Bronchial epithelial cell (primary cell): ENCODE measurements around the gene GOLGA6L2. TPM values are rescaled to one million over a fixed set of nuclear protein-coding genes. Genes with fewer than 3 reads are reported as not detected.

Source experiments
- DNase-seq: peaks from one replicate; pipeline ENCODE4 v3.0.0-alpha.2; 2010; ENCODE audit warnings: low read depth
- FAIRE-seq: peaks from 2 replicates; lab custom pipeline; 2011; peaks lifted over from hg19 to GRCh38; lab: Jason Lieb, UNC
- H3K27me3 ChIP-seq: 2 replicates; pipeline ENCODE4 v1.5.1; 2011; ENCODE audit warnings: low read length; ENCODE audit not compliant: control insufficient read depth, insufficient read depth
- H3K36me3 ChIP-seq: 2 replicates; pipeline ENCODE4 v1.5.1; 2011; ENCODE audit warnings: low read length; ENCODE audit not compliant: control insufficient read depth, insufficient read depth
- H3K4me3 ChIP-seq: 2 replicates; pipeline ENCODE4 v1.5.1; 2011; ENCODE audit warnings: mild to moderate bottlenecking, low read depth, low read length, control low read depth
- CTCF ChIP-seq: IDR thresholded peaks from 2 replicates; pipeline ENCODE4 v1.5.1; 2011; ENCODE audit warnings: mild to moderate bottlenecking, moderate library complexity, low read length, control low read depth, inconsistent platforms; ENCODE audit not compliant: insufficient read depth, severe bottlenecking
- total RNA-seq: library from RNA; depleted of rRNA; stranded (reverse); fragments of >200 nt; gene quantifications from 2 replicates; pipeline ENCODE4 v1.2.1, GENCODE V29; 2014

GOLGA6L2 gene
- total RNA-seq, 1 donor from 2014 or later = not detected

- no peak for TF ChIP-seq CTCF
- Histone ChIP-seq H3K36me3 (no peaks in the 10 kb centered on the region), H3K27me3 (no peaks in the 10 kb centered on the region), H3K4me3 (no peak overlapping the region)
- DNase-seq = no peak
- no peak for FAIRE-seq
These were observed 30.9 kb upstream of the GOLGA6L2 start for GRCh38 chr15:23477920-23478319.

- no peak for TF ChIP-seq CTCF
- no peaks in the 10 kb centered on the region for H3K36me3 ChIP-seq
- FAIRE-seq (no peak), DNase-seq (peak; percentile 1)
- no peak overlapping the region for H3K4me3 ChIP-seq
- no peaks in the 10 kb centered on the region for H3K27me3 ChIP-seq
These were observed 25.6 kb upstream of the GOLGA6L2 start for GRCh38 chr15:23472678-23473077.

- Histone ChIP-seq H3K36me3 (no peaks in the 10 kb centered on the region), H3K27me3 (no peaks in the 10 kb centered on the region), H3K4me3 (no peak overlapping the region)
- DNase-seq (no peak), FAIRE-seq (no peak)
- TF ChIP-seq CTCF = no peak
These were observed 25.0 kb upstream of the GOLGA6L2 start for GRCh38 chr15:23472033-23472432.

GRCh38 chr15:23467110-23467600 lies 20.1 kb upstream of the GOLGA6L2 start:
- Histone ChIP-seq H3K4me3 (no peak overlapping the region), H3K36me3 (no peaks in the 10 kb centered on the region), H3K27me3 (no peaks in the 10 kb centered on the region)
- FAIRE-seq (no peak), DNase-seq (peak; percentile 18)
- TF ChIP-seq CTCF = no peak

GRCh38 chr15:23457890-23458289 lies 10.8 kb upstream of the GOLGA6L2 start:
- FAIRE-seq (no peak), DNase-seq (no peak)
- Histone ChIP-seq H3K27me3 (no peaks in the 10 kb centered on the region), H3K36me3 (no peaks in the 10 kb centered on the region), H3K4me3 (no peak overlapping the region)
- TF ChIP-seq CTCF = no peak

- FAIRE-seq (no peak), DNase-seq (no peak)
- TF ChIP-seq CTCF = no peak
- H3K4me3 ChIP-seq = no peak overlapping the region
- H3K36me3 ChIP-seq = no peaks in the 10 kb centered on the region
- H3K27me3 ChIP-seq = no peaks in the 10 kb centered on the region
These were observed 582 bp downstream of the GOLGA6L2 start for GRCh38 chr15:23446215-23447106.
